Suprapubic skin (tissue), 4 donors: ENCODE results near the gene TMEM52. TPM values are rescaled to one million over a fixed set of nuclear protein-coding genes. Genes with fewer than 3 reads are reported as not detected.

Experiments
- DNase-seq, 2 donors: peaks; one replicate each; pipeline ENCODE4 v3.0.0-alpha.2; 2019; ENCODE audit warnings: low spot score in 2 of 2
- H3K27ac ChIP-seq: fragments of 200-600 bp; sonication (generic); one replicate; pipeline ENCODE4 v1.5.1; 2019
- H3K27me3 ChIP-seq: fragments of 200-600 bp; sonication (generic); one replicate; pipeline ENCODE4 v1.5.1; 2019
- H3K36me3 ChIP-seq: fragments of 200-600 bp; sonication (generic); one replicate; pipeline ENCODE4 v1.5.1; 2019
- H3K4me1 ChIP-seq: fragments of 200-600 bp; sonication (generic); one replicate; pipeline ENCODE4 v1.5.1; 2019
- H3K4me3 ChIP-seq: fragments of 200-600 bp; sonication (generic); one replicate; pipeline ENCODE4 v1.5.1; 2019; ENCODE audit warnings: mild to moderate bottlenecking
- H3K9me3 ChIP-seq: fragments of 200-600 bp; sonication (generic); one replicate; pipeline ENCODE4 v1.5.1; 2019
- CTCF ChIP-seq, 2 donors: fragments of 200-600 bp in 1 of 2; fragments of 450-650 bp in 1 of 2; sonication (generic) in 1 of 2; IDR thresholded peaks; one replicate each; pipeline ENCODE4 v1.5.1; 2016 to 2019; ENCODE audit warnings: antibody characterized with exemption in 2 of 2, mild to moderate bottlenecking in 1 of 2, moderate library complexity in 1 of 2
- EP300 ChIP-seq: sonication (generic); formaldehyde crosslinking; IDR thresholded peaks from one replicate; pipeline ENCODE4 v1.6.1; 2017; ENCODE audit warnings: antibody characterized with exemption
- POLR2A ChIP-seq, 2 donors: fragments of 450-650 bp; IDR thresholded peaks; one replicate each; pipeline ENCODE4 v1.6.1; 2017; ENCODE audit warnings: antibody characterized with exemption in 2 of 2, mild to moderate bottlenecking in 2 of 2, moderate library complexity in 2 of 2
- POLR2AphosphoS5 ChIP-seq, 3 donors: sonication (generic); formaldehyde crosslinking; IDR thresholded peaks; one replicate each; pipeline ENCODE4 v1.6.1; 2017; ENCODE audit warnings: antibody characterized with exemption in 3 of 3
- WGBS: methylation state at CpG from one replicate; pipeline ENCODE4 v1.1.5; 2018; 5-methylcytosine and 5-hydroxymethylcytosine counted together
- total RNA-seq, 4 donors: library from RNA; depleted of rRNA; stranded (reverse); fragments of >200 nt; gene quantifications; one replicate each; pipeline ENCODE4 v1.1.0, GENCODE V29; 2016

The TMEM52 gene
- total RNA-seq, 4 donors from 2014 or later = 2.2 to 6.0 (median 4.5) TPM

GRCh38 chr1:1872329-1872994 is 46.6 kb downstream of the TMEM52 start:
- Histone ChIP-seq H3K27ac (peak overlapping the region; percentile 17), H3K4me1 (peaks cover 47% of the 10 kb centered on the region)
- DNase-seq = no peak

GRCh38 chr1:1869469-1869868 is 49.6 kb downstream of the TMEM52 start:
- TF ChIP-seq POLR2AphosphoS5 (IDR thresholded peaks at IDR 0.05) (no peak), POLR2A (IDR thresholded peaks at IDR 0.05) (no peak), CTCF (IDR thresholded peaks at IDR 0.05) (no peak)
- Histone ChIP-seq H3K27me3 (no peaks in the 10 kb centered on the region), H3K36me3 (no peaks in the 10 kb centered on the region), H3K27ac (no peak overlapping the region), H3K4me1 (peaks cover 40% of the 10 kb centered on the region), H3K4me3 (no peak overlapping the region), H3K9me3 (no peaks in the 10 kb centered on the region)
- DNase-seq = no peak
- WGBS = 64% methylated on average over 4 of the region's 4 CpGs

More at GRCh38 chr1:1872329-1872994, 46.6 kb downstream of the TMEM52 start:
- 84% methylated on average over 11 of the region's 11 CpGs for WGBS
- Histone ChIP-seq H3K9me3 (no peaks in the 10 kb centered on the region), H3K36me3 (peaks cover 7% of the 10 kb centered on the region), H3K4me3 (no peak overlapping the region), H3K27me3 (no peaks in the 10 kb centered on the region)
- TF ChIP-seq POLR2AphosphoS5 (IDR thresholded peaks at IDR 0.05) = no peak
- TF ChIP-seq POLR2A (IDR thresholded peaks at IDR 0.05) = no peak
- TF ChIP-seq CTCF (IDR thresholded peaks at IDR 0.05) = no peak
- no peak for TF ChIP-seq EP300

Other genes starting within 250 kb of the TMEM52 start
- gene SLC35E2B, start 226.5 kb downstream of the TMEM52 start, total RNA-seq = 10 to 100 TPM; 34.0 to 59.9 (median 48.8) TPM
- gene CDK11A, start 194.9 kb downstream of the TMEM52 start, total RNA-seq = 100 to 1,000 TPM in 1 of 4 donors, 10 to 100 TPM in 3; 23.6 to 136 (median 53.4) TPM
- 10 to 100 TPM; 55.5 to 78.3 (median 64.1) TPM for gene NADK, start 140.8 kb downstream of the TMEM52 start, total RNA-seq
- gene GNB1, start 28.2 kb downstream of the TMEM52 start, total RNA-seq = 100 to 1,000 TPM; 121 to 159 (median 153) TPM
- gene CALML6, start 4.0 kb downstream of the TMEM52 start, total RNA-seq = 1 to 10 TPM in 1 of 4 donors, under 1 TPM in 2, not detected in 1; 0.30 to 3.3 (median 0.81) TPM
- not detected for gene CFAP74, start 84.5 kb upstream of the TMEM52 start, total RNA-seq
- gene GABRD, start 100.1 kb upstream of the TMEM52 start, total RNA-seq = 1 to 10 TPM in 2 of 4 donors, under 1 TPM in 1, not detected in 1; 0.52 to 1.7 (median 1.2) TPM
- 10 to 100 TPM; 21.7 to 31.5 (median 25.4) TPM for gene PRKCZ, start 131.1 kb upstream of the TMEM52 start, total RNA-seq